Germinal center (tissue), 1 donor: ENCODE results near the gene NKD1.

Experiments used
- DNase-seq: peaks from one replicate; pipeline ENCODE4 v3.0.0; 2012; ENCODE audit warnings: mixed read lengths, low spot score

The NKD1 gene

DNA sequence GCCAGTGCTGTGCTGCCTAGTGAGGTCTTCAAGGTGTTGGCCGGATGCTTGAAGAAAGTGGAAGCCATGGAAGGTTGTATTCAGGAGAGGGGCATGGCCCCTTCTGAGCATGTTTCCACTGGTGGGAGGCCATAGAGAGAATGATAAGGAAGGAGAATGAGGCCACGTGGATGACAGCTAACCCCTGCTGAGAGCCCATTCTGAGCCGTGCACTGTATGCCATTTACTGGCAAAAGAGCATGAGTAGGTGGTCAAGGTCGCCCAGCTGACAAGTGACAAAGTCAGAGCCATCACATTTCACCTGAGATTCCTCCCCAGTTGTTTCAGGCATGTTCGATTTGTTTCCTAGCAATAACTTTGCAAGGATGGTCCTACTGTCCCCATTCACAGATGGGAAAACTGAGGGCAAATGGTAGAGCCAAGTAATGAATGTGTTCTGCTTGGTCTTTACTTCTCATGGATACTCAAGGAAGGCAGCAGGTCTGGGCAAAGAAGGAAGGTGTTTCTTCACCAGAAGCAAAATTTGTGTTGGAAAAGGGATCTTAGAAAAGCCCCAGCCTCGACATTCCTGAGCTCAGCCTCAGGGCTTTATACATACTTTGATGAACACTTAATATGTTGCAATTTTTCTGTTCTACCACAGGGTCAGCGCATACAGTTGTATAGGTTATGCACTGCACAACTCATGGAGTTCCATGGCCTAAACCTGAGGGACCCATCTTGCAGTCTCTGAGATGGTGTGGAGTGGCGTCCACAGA is 10.5 kb upstream of the NKD1 start:
- no peak for DNase-seq

DNA sequence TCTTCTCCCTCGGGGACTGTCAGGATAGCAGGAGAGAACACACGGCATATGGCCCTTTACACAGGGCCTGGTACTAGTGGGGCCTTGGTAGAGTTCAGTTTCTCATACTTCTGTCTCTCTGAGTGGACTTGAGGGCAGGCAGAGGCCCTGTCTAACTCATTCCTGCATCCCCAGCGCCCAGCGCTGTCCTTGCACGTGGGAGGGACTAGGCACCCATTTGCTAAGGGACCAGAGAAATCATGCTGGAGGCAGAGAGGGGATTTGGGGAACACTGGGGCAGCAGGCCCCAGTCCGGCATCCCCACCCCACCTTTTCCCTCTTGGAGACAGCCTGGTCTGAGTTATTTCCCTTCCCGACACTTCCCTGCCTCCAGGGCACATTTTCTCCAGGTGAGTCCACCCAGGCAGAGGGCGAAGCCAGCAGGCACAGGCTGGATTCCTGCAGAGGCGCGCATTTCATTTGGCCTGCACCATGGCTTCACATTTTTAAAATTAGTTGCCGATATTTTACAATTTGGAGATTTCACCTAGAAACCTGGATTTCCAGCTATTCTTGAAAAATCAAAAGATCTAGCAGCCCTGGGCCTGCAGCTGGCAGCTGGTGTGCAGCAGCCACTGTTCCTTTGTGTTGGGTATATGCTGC is 9.7 kb upstream of the NKD1 start:
- DNase-seq, result no peak

DNA sequence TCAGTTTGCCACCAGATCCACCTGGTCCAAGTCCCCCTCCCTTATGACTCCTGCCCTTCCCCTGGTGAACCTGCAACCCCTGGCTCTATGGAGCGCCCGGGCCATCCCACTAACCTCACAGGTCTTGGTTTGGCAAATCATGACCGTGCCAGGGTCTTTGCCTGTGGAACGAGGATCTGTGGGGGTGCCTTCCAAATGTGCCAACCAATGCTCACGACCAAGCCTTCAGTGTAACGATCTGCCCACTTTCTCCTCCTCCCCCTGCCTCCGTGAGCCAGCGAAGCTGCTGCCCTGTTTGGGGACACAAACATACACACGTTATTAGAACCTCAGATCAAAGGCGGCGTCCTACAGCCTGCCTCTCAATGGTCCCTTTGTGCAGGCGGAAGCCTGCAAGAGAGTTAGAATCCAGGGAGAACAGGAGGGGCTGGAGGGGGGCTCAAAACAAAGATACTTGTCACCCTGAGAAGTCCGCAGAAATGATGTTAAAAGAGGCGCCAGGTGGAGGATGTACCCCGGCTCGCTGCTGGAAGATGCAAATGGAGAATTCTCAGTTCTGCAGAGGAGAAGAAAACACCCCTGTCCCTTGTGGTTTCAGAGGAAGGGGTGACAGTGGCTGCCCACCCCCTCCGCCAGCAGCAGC is 9.0 kb upstream of the NKD1 start:
- no peak for DNase-seq

DNA sequence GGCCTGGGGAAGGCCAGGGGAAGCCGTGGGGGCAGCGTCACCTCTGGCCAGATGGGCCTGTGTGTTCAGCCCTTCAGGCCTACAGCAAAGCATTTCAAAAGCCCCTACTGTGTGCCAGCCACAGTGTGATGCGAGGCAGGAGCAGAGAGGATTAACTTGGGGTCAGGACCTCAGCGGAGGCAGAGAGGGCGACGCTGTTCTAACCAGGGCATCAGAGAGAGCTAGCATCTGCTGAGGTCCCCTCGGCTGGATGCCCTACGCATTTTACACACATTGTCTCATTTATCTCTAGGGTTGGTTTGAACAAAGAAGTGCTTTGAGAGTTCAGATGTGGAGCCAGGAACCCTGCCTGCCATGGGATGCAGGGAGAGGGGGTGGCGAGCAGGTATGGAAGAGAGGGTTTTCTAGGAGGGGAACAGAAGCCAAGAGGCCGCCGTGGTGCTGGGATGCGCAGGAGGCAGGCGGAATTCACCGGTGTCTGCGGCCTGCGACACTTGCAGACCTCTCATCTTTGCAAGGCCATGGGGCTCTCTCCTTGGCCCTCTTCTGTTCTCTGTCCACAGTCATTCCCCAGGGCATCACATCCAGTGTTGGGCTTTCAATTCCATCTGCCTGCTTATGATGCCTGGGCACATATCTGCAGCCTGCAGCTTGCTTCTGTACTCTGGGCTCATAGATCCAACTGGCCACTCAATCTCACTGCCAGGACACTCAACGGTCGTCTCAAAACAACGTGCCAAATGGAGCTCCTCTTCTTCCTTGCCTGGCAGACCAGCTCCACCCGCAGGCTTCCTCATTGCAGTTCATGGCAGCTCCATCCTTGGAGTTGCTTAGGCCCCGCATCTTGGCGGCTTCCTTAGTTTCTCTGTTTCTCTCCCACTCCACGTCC is 8.1 kb upstream of the NKD1 start:
- no peak for DNase-seq

DNA sequence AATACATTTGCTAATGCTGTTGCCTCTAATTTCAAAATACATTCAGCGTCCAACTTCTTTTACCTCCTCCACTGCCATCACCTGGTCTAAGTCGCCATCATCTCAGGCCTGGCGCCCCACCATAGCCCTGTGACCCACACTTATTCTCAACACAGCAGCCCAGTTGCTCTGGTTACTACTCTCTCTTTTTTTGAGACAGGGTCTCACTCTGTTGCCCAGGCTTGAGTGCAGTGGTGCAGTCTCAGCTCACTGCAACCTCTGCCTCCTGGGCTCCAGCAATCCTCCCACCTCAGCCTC is 7.5 kb upstream of the NKD1 start:
- DNase-seq, result no peak

DNA sequence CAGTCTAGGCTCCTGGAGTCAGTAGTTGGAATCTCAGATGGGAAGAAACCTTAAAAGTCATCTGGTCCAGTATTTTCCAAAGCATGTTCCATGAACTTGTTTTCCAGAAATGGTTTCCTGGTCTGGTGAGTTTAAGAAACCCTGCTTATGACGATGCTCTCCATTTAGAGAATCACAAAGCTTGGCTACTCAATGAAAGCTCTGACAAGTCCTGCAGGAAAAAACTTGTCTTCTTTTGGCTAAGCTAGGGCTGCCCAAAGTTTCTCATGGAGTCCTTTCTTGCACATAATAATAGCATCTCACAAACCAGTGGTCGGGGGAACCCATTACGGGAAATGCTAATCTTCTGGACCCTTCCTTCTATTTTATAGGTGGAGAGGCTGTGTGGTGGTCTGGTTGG is 5.5 kb upstream of the NKD1 start:
- no peak for DNase-seq

DNA sequence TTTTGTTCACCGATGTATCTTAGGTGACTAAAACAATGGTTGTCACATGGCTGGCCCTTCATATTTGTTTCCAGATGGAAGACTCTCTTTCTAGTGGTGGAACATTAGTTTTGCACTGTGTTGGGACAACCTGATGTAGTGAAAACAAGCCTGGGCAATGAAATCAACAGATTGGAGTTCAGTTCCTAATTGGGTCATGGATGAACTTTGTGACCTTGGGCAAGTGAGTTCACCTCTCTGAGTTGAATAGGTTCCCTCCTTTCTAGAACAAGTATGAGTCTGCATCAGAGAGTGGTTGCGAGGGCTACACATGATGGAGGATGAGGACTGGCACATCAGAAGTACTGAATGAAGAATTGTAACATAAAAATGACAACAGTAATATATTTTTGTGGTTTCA is 2.1 kb upstream of the NKD1 start:
- DNase-seq, result no peak

DNA sequence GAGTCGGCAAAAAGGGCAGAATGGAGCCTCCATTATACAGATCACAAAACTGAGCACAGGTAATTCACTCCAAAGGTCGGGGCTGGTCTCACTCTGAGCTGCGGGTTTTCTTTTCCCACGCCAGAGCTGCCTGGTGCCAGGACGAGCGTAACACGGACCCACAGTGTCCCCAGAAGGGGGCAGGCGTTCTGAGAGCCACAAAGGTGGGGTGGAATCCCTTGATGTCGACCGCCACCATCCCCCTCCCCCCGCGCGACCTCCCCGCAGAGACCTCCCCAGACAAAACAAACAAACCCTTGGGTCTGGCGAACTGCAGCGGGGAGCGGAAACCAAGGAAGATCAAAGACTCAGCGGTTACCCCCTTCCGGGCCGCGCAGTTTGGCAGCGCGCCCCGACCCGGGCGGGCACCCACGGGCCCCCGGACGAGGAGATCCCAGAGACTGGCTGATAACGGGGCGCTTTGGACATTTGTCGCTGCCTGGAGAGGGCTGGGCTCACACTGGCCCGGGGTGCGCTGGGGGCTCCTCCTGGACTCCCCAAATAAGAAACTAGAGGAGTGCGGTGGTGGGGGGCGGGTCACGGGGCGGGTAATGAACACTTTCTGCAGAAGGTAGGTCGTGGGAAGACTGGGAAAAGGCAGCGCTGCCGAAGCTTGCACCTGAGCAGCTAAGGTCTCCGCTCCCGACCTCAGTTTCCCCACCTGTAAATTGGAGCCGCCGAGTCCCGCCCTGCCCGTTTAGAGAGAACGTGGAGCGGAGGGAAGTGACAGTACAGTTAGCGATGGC is 664 bp upstream of the NKD1 start:
- DNase-seq, result peak; percentile 60

DNA sequence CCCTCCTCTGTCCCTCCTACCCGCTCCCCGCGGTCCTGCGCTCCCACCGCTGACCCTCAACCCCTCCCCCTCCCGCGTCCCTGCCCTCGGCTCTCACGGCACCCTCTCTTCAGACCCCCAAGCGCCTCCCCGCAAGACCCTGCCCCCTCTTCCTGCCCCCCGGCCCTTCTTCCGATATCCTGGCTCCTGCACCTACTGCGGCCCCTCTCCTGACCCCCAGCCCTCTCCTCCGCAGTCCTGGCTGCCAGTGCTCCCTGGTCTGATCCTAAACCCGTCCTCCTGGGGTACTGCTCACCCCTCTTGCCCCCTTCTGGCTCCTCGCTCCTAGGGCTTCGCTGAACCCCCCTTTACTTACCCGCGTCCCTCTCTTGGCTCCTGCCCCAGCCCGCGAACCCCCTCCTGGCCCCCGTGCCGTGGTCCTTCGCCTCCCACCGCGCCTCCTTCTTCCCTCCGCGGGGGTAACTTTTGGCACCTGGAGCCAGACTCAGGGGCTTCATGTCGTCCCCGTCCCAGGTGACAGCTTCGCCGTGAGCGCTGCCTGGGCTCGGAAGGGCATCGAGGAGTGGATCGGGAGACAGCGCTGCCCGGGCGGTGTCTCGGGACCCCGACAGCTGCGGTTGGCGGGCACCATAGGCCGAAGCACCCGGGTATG is 839 bp downstream of the NKD1 start:
- no peak for DNase-seq

DNA sequence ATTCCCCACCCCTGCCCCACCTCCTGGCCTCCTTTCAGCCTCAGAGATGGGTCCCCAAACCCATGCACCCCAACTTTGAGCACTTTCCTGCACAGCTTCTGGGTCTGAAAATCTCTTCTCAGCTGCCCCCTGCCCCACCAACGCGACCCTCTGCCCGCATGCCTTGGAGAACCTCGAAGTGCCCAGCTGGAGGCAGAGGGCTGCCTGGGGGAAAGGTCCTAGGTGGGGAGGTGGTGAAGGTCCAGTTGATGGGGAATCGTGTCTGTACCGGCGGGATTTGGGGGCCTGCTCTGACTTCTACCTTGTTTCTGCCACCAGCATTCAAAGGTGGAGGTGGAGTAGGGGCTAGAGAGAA is 1.3 kb downstream of the NKD1 start:
- no peak for DNase-seq

DNA sequence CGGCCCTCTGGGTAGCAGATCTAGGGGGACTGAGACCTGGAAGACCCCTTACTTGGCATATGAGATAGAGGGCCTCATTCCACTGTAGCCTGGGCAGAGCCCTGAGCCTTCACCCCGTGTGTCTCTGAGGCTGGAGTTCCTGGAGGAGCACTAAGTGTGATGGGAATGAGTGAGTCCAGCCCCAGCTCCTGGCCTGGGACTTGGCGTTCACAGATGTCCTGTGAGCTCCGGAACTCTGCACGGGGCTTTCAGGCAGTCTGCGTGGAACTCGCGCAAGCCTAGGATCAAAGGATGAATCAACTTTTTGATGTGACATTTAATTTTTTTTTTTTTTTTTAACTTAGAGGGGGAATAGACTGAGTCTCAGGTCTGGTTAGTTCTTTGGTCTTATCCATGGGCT is 1.8 kb downstream of the NKD1 start:
- DNase-seq, result no peak

DNA sequence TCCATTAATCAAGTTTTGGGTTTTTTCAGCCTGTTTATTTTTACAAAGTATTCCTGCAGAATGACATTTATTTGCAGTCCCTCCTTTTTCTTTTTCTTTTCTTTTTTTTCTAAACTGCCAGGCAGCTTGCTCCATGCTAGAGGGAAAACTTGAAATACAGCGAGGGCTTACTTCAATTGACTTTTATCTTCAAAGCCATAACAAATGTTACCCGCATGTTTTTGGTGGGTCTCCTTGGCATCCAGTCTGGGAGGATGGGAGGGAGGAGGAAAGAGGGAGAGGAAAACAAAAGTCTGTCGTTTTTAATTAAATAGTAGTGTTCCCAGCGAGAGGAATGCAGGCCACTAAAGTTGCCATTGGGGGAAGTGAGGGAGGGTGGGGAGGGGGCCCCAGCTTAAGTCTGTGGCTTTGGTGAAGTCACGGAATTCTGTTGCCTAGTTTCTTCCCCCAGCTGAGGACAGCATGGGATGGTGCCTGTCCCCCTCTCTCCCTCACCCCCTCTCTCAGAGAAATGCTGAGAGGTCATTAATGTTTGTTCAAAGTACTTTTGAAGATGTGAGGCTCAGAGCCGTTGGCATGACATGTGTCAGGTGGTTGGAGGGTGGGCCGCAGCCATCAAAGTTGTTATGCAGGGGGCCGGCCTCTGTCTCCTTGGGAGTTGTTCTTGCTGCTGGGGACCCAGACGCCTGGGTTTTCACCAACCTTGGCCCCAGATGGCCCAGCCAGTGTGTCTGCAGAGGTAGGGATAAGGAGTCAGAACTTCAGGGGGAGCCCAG is 2.9 kb downstream of the NKD1 start:
- DNase-seq, result no peak

DNA sequence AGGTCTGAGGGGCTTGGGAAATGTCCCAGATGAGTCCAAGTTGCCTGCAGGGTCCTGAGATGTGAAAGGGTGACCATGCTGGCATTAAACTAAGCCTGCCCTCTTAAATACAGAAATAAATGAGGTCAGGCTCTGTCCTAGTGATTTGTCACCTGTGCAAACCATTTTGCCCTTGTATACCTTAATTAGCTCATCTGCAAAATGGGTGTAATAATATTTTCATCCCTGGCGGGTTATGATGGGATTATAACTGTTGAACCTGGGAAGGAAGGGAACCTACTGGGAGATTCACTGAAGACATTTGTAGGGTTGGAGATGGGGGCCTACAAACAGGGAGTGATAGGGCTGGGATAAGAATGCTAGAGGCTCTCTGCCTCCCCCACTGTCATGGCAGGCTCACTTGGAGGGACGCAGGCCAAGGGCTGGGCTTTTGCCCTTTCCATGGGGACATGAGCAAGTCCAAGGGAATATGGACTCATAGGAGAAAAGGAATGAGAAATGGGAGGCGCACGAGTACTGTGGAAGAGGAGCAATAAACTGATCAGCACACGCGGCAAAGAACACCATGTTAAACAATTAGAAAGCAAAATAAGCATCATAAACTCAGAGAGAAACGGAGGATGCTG is 4.4 kb downstream of the NKD1 start:
- DNase-seq, result no peak

DNA sequence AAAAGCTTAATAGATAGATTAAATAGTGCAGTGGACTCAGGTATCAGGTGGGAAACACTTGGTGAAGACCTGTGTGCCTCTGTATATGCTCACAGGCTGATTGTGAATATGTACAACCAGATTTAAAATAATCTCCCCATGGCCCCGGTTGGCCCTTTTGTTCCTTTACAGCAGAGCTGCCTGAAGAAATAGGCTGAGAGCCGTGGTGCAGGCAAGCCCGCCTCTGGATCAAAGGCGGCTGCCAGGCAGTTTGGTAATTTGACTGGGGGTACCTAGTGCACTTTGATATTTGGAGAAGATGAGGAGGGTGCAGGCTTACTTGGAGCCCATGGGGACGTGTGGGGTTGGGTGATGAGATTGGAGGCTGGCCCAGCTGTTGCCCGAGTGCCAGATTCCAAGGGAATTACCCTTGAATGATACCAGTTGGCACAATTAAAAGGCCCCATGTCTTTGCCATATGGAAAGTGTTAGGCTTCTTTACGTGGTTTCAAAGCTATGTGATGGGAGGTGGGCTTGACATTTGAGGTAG is 5.0 kb downstream of the NKD1 start:
- no peak for DNase-seq

DNA sequence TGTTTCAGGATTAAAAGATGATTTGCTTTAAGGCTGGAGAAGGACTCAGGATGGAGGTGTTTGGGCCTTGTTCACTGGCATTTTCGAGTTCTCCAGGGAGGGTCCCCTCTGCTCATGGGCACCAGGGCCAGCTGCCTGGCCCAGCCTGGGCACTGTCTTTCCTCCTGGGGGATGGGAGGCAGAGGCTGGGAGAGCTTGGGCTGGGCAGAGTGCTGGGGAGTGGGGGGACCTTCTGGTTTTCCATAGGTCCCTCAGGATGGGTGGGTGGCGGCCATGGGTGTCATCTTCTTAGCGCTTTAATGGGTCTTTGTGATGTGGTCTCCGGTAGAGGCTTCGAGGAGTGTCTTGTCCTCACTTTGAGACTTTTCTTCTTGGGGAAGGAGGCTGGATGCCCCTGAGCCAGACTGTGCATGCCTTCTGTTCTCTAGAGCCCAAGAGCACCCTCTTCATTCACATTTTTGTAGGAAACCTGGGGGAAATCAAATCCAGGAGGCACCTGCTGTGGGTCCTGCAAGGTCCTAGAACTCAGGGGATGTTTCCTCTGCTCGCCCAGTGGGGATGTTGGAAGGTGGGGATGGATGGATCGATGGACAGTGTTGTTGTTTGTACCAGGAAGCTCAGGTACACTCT is 5.7 kb downstream of the NKD1 start:
- DNase-seq, result no peak

DNA sequence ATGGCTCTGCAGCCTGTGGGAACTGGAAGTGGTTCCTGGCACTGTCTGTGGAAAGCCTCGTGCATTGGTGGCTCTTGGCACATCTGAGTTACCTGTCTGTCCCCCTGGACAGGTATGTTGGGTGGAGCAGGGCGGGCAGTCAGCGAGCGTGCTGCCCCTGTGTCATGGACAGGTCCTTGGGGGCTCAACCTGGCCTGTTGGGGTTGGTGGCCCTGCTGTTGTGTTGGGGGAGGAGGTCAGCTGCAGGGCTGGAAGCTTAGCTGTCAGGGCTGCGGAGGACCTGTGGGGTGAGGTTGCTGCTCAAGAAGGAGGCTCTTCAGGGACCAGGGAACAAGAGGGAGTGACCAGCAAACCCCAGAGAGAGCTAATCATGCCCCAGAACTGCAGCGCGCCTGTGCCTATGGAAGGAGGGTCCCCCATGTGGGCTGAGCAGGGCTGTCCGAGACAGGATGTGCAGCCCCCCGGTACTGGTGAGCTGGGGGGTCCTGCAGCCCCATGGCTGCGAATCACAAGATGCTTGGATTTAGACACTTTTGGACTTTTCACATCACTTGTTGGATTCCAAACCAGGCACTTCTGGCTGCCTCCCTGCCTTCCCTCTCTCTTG is 7.2 kb downstream of the NKD1 start:
- DNase-seq, result no peak

DNA sequence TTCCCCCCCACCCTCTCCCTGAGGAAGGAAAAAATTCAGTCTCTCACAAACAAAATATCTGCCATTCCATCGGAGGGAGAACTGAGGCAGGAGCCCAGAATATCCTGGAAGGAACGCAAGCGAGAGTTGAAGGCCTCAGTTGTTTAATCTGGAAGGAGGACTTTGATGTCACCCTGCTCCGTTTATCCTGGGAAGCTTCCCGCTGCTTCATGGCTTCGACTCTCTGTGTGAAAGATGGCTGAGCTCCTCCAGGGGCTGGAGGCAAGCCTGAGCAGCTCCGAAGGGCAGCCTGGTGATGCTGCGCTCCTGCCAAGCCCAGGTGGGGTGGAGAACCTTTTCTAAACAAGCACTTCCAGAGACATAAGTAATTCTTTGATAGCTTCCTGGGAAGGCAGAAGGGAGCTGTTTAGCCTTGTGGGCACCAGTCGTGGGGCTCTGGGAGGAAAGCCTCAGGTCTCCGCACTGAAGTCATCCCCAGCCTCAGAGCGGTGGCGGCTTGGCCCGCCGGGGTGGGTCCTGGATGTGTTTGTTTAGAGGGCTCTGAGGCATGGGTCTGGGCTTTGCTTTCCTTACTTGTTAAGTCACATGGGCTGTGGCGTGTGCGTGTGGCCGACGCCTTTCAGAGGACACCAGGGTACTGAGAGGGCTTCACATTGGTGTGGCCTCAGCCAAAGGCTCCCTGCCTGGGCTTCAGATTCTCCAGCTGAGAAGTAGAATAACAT is 7.9 kb downstream of the NKD1 start:
- DNase-seq, result no peak

DNA sequence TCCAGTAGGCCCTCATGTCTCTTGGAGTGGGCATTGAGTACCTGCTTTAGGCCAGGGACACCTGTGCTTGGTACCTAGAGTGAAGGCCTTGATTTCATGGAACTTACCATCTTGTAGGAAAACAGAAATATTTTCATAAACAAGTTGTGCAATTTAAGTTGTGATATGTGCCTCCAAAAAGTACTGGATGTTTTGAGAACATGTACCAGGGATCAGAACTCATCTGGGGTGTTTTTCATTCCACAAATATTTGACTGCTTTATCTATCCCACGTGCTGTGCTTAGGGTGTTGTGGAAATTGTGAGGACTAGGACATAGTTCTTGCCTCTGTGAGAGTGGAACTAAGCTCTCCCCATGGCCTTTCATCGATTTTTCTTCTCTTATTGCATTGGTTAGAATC is 8.8 kb downstream of the NKD1 start:
- no peak for DNase-seq
